Liver (tissue), 3 donors: Measurements from ENCODE around the gene TACR2.

Experiments
- CTCF ChIP-seq: fragments of 150-350 bp; IDR thresholded peaks from 2 replicates; pipeline ENCODE4 v1.5.1; 2017; ENCODE audit warnings: improper control_type of control experiment, low read depth, low read length; ENCODE audit not compliant: missing input control
- GABPA ChIP-seq, 2 donors: IDR thresholded peaks in 1 of 2; conservative IDR thresholded peaks in 1 of 2; 2 replicates each; pipeline ENCODE4 v1.6.1; 2016; ENCODE audit warnings: antibody characterized with exemption in 2 of 2, mild to moderate bottlenecking in 1 of 2, moderate library complexity in 1 of 2
- REST ChIP-seq: IDR thresholded peaks from 2 replicates; pipeline ENCODE4 v1.6.1; 2016; ENCODE audit warnings: antibody characterized with exemption, mild to moderate bottlenecking
- TAF1 ChIP-seq: conservative IDR thresholded peaks from 2 replicates; pipeline ENCODE4 v1.6.1; 2016; ENCODE audit warnings: antibody characterized with exemption, mild to moderate bottlenecking
- donor health status: healthy.
- donor health status: healthy.

- TF ChIP-seq TAF1 (no peak), CTCF (no peak), GABPA (IDR thresholded peaks at IDR 0.05 in 1 of 2, conservative IDR thresholded peaks at IDR 0.05 in 1 of 2) (no peak), REST (peak; percentile 44)
Observed at GRCh38 chr10:69360485-69361302, 56.0 kb downstream of the TACR2 start.
